GM23248 (cell line): ENCODE results near the gene ARAP1.

Experiments used
- EZH2 ChIP-seq: fragments of 200-600 bp; sonication (generic); IDR thresholded peaks from 2 replicates; pipeline ENCODE4 v1.6.1; 2018; ENCODE audit warnings: antibody characterized with exemption, mild to moderate bottlenecking; ENCODE audit not compliant: insufficient read depth, poor library complexity, severe bottlenecking
- EZH2phosphoT487 ChIP-seq: fragments of 200-600 bp; sonication (generic); IDR thresholded peaks from 2 replicates; pipeline ENCODE4 v1.6.1; 2018; ENCODE audit warnings: antibody characterized with exemption, moderate library complexity, mild to moderate bottlenecking, low read depth; ENCODE audit not compliant: insufficient read depth

GRCh38 chr11:72750086-72750485, 2.1 kb downstream of the ARAP1 start:
- no peak for TF ChIP-seq EZH2
- no peak for TF ChIP-seq EZH2phosphoT487
